Small intestine (tissue), 7 donors: Measurements from ENCODE around the gene CFAP97D2. TPM values are rescaled to one million over a fixed set of nuclear protein-coding genes. Genes with fewer than 3 reads are reported as not detected.
"Not testable (repeated sequence)": the region's sequence is repeated elsewhere in the genome, so short reads cannot be mapped to it uniquely, and the experiment has no call there.

Experiments used
- DNase-seq, 2 donors: peaks; one replicate each; pipeline versions ENCODE4 v3.0.0 to v3.0.0-alpha.2; 2013
- FAIRE-seq: peaks from 2 replicates; lab custom pipeline; 2012; peaks lifted over from hg19 to GRCh38; lab: Jason Lieb, UNC
- H3K27ac ChIP-seq, 3 donors: one replicate each; pipeline ENCODE4 v1.5.1; 2013; ENCODE audit warnings: low read length in 2 of 3, mild to moderate bottlenecking in 2 of 3, control low read depth in 1 of 3, inconsistent platforms in 1 of 3, low read depth in 1 of 3, moderate library complexity in 1 of 3
- H3K27me3 ChIP-seq, 3 donors: one replicate each; pipeline ENCODE4 v1.6.1; 2013; ENCODE audit warnings: low read length in 3 of 3, inconsistent platforms in 1 of 3; ENCODE audit not compliant: control insufficient read depth in 3 of 3, insufficient read depth in 3 of 3
- H3K36me3 ChIP-seq, 3 donors: one replicate each; pipeline ENCODE4 v1.6.1; 2013; ENCODE audit warnings: low read length in 3 of 3, inconsistent platforms in 1 of 3, low read depth in 1 of 3, mild to moderate bottlenecking in 1 of 3, moderate library complexity in 1 of 3; ENCODE audit not compliant: control insufficient read depth in 3 of 3, insufficient read depth in 2 of 3
- H3K4me1 ChIP-seq, 3 donors: one replicate each; pipeline ENCODE4 v1.6.1; 2013; ENCODE audit warnings: low read length in 2 of 3, inconsistent platforms in 1 of 3, low read depth in 1 of 3, mild to moderate bottlenecking in 1 of 3, moderate library complexity in 1 of 3; ENCODE audit not compliant: control insufficient read depth in 3 of 3, insufficient read depth in 2 of 3
- H3K4me3 ChIP-seq, 3 donors: one replicate each; pipeline ENCODE4 v1.5.1; 2013; ENCODE audit warnings: low read length in 3 of 3, control low read depth in 1 of 3, inconsistent platforms in 1 of 3, low read depth in 1 of 3, mild to moderate bottlenecking in 1 of 3, moderate library complexity in 1 of 3
- H3K9me3 ChIP-seq, 2 donors: one replicate each; pipeline ENCODE4 v1.6.1; 2013; ENCODE audit warnings: low read depth in 1 of 2, low read length in 1 of 2; ENCODE audit not compliant: control insufficient read depth in 2 of 2, insufficient read depth in 1 of 2
- WGBS, 3 donors: extraction: QIAGEN DNeasy Blood & Tissue Kit; methylation state at CpG; one replicate each; pipeline ENCODE4 v1.1.7; 2013; 5-methylcytosine and 5-hydroxymethylcytosine counted together
- polyA plus RNA-seq, 4 donors: library from polyadenylated mRNA; stranded (reverse) in 3 of 4; unstranded in 1 of 4; fragments of 200-250 nt in 3 of 4; fragments of 120-200 nt in 1 of 4; gene quantifications; one replicate each; pipeline versions ENCODE4 v1.2.1 to v1.2.3, GENCODE V29; 2013
- donor health status: healthy with polysubstance abuse.
- donor health status: control.
- donor health status: control.
- donor health status: Bipolar disorder and iron deficiency.
- donor health status: healthy.

Gene CFAP97D2
- polyA plus RNA-seq, 4 donors, result not detected

- peaks cover 0 to 7% of the 10 kb centered on the region in 2 donors for H3K9me3 ChIP-seq
- peaks cover 0 to 5% (median 2%) of the 10 kb centered on the region in 3 donors for H3K27me3 ChIP-seq
- FAIRE-seq (no peak), DNase-seq (no peak)
- H3K27ac ChIP-seq, result no peak overlapping the region
- no peaks in the 10 kb centered on the region for H3K4me1 ChIP-seq
- no peak overlapping the region for H3K4me3 ChIP-seq
- WGBS, 3 donors, result 71 to 83% (median 73%) methylated on average over 5 of the region's 5 CpGs
- no peaks in the 10 kb centered on the region for H3K36me3 ChIP-seq
Observed at GRCh38 chr13:114194853-114195252, 15.8 kb downstream of the CFAP97D2 start.

GRCh38 chr13:114196629-114197028 lies 17.6 kb downstream of the CFAP97D2 start:
- 40 to 65% (median 60%) methylated on average over 5 of the region's 5 CpGs for WGBS, 3 donors
- FAIRE-seq, result no peak
- no peaks in the 10 kb centered on the region for H3K36me3 ChIP-seq
- H3K27ac ChIP-seq, result no peak overlapping the region
- no peaks in the 10 kb centered on the region for H3K4me1 ChIP-seq
- H3K27me3 ChIP-seq, result peaks cover 3 to 14% (median 4%) of the 10 kb centered on the region in 3 donors
- no peak overlapping the region for H3K4me3 ChIP-seq
- H3K9me3 ChIP-seq, result peaks cover 0 to 13% of the 10 kb centered on the region in 2 donors
- DNase-seq, result no peak

- peaks cover 3 to 14% (median 5%) of the 10 kb centered on the region in 3 donors for H3K27me3 ChIP-seq
- 54 to 97% (median 96%) methylated on average over 33 to 47 of the region's 47 CpGs for WGBS, 3 donors
- no peaks in the 10 kb centered on the region for H3K4me1 ChIP-seq
- no peak for FAIRE-seq
- H3K4me3 ChIP-seq, result no peak overlapping the region
- DNase-seq, result no peak
- H3K9me3 ChIP-seq, result peaks cover 0 to 11% of the 10 kb centered on the region in 2 donors
- no peaks in the 10 kb centered on the region for H3K36me3 ChIP-seq
- H3K27ac ChIP-seq, result no peak overlapping the region
Observed at GRCh38 chr13:114198556-114198955, 19.5 kb downstream of the CFAP97D2 start.

DNA sequence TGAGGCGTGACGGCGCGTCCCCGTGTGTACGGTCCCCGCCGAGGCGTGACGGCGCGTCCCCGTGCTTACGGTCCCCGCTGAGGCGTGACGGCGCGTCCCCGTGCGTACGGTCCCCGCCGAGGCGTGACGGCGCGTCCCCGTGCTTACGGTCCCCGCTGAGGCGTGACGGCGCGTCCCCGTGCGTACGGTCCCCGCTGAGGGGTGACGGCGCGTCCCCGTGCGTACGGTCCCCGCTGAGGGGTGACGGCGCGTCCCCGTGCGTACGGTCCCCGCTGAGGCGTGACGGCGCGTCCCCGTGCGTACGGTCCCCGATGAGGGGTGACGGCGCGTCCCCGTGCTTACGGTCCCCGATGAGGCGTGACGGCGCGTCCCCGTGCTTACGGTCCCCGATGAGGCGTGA lies 20.5 kb downstream of the CFAP97D2 start:
- Histone ChIP-seq H3K27me3 (peaks cover 3 to 14% (median 5%) of the 10 kb centered on the region in 3 donors), H3K9me3 (peaks cover 0 to 11% of the 10 kb centered on the region in 2 donors)
- H3K27ac ChIP-seq, FAIRE-seq, DNase-seq, H3K4me3 ChIP-seq, H3K4me1 ChIP-seq, H3K36me3 ChIP-seq: not testable (repeated sequence)
- 55 to 68% (median 63%) methylated on average over 54 to 60 of the region's 75 CpGs for WGBS, 3 donors

- H3K36me3 ChIP-seq, result no peaks in the 10 kb centered on the region
- peaks cover 3 to 14% (median 5%) of the 10 kb centered on the region in 3 donors for H3K27me3 ChIP-seq
- H3K27ac ChIP-seq, result no peak overlapping the region
- no peak for FAIRE-seq
- WGBS, 3 donors, result 58 to 68% (median 64%) methylated on average over 37 to 41 of the region's 42 CpGs
- DNase-seq, result no peak
- H3K4me3 ChIP-seq, result no peak overlapping the region
- no peaks in the 10 kb centered on the region for H3K4me1 ChIP-seq
- H3K9me3 ChIP-seq, result peaks cover 0 to 11% of the 10 kb centered on the region in 2 donors
Observed at GRCh38 chr13:114199954-114200353, 20.9 kb downstream of the CFAP97D2 start.

DNA sequence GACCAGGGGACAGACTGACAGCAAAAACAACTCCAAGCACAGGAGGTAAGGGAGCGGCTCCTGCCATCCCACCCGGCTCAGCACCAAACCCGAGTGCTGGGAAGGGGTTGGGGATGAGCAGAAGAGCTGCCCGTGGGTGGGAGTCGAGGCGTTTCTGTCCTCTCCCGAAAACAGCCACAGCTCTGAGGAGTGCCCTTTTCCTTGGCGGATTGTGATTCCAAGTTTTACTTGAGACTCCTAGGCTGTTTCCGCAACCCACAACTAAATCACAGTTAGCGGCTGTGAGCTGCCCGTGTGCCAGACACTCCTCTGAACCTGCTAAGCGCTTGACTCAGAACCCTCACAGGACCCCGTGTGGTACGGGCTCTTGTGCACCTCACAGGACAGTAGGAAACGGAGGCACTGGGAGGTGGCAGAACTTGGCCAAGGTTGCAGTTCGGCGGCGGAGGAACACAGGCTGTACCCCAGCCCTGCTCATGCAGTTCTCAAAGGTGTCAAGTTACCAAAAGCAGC lies 21.4 kb downstream of the CFAP97D2 start:
- peaks cover 3 to 14% (median 5%) of the 10 kb centered on the region in 3 donors for H3K27me3 ChIP-seq
- peak in 1 of 2 donors; percentile 4 for DNase-seq
- no peak overlapping the region for H3K27ac ChIP-seq
- no peak overlapping the region for H3K4me3 ChIP-seq
- 43 to 56% (median 53%) methylated on average over 18 of the region's 18 CpGs for WGBS, 3 donors
- no peaks in the 10 kb centered on the region for H3K4me1 ChIP-seq
- no peaks in the 10 kb centered on the region for H3K36me3 ChIP-seq
- H3K9me3 ChIP-seq, result peaks cover 0 to 11% of the 10 kb centered on the region in 2 donors
- FAIRE-seq, result no peak

DNA sequence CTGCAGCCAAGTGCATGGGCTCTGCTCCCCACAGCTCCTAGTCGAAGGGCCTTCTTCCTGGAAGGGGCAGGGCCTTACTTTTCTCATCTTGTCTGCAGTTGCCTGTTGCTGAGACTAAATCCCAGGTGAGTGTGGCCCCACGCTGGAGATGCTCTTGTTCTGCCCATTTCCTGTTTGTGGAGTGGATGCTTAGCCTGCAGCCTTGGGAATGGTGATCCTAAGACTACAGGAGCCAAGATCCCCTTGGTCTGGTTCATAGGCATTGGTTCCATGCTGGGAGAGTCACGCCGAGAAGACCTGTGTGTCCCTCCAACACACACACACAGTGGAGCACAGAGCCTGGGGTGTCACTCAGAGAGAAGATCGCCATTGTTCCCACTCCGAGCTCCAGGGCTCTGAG lies 23.5 kb downstream of the CFAP97D2 start:
- H3K27me3 ChIP-seq, result peaks cover 3 to 9% (median 3%) of the 10 kb centered on the region in 3 donors
- H3K36me3 ChIP-seq, result no peaks in the 10 kb centered on the region
- peaks cover 0 to 22% of the 10 kb centered on the region in 2 donors for H3K9me3 ChIP-seq
- H3K4me1 ChIP-seq, result no peaks in the 10 kb centered on the region
- 82 to 84% (median 83%) methylated on average over 6 of the region's 6 CpGs for WGBS, 3 donors
- no peak overlapping the region for H3K4me3 ChIP-seq
- FAIRE-seq, result no peak
- DNase-seq, result no peak
- H3K27ac ChIP-seq, result no peak overlapping the region

GRCh38 chr13:114203536-114203935 lies 24.5 kb downstream of the CFAP97D2 start:
- no peaks in the 10 kb centered on the region for H3K36me3 ChIP-seq
- no peaks in the 10 kb centered on the region for H3K4me1 ChIP-seq
- H3K27ac ChIP-seq, result no peak overlapping the region
- peaks cover 0 to 20% of the 10 kb centered on the region in 2 donors for H3K9me3 ChIP-seq
- DNase-seq (no peak), FAIRE-seq (no peak)
- H3K4me3 ChIP-seq, result no peak overlapping the region
- peaks cover 3 to 9% (median 3%) of the 10 kb centered on the region in 3 donors for H3K27me3 ChIP-seq
- 52 to 80% (median 65%) methylated on average over 4 of the region's 4 CpGs for WGBS, 3 donors

DNA sequence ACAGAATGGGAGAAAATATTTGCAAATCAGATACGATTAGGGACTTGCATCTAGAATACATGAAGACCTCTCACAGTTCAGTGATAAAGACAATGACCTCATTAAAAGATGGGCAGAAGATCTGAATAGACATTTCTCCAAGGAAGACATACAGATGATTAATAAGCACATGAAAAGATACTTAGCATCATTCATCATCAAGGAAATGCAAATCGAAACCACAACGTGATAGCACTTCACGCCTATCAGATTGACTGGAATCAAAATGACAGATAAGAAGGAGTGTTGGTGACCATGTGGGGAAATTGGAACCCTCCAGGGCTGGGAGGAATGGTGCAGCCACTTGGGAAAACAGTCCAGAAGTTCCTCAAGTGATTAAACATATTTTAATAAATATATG lies 25.8 kb downstream of the CFAP97D2 start:
- H3K27ac ChIP-seq, result no peak overlapping the region
- DNase-seq (no peak), FAIRE-seq (no peak)
- H3K27me3 ChIP-seq, result peaks cover 3 to 9% (median 3%) of the 10 kb centered on the region in 3 donors
- H3K9me3 ChIP-seq, result peaks cover 0 to 20% of the 10 kb centered on the region in 2 donors
- H3K4me3 ChIP-seq, result no peak overlapping the region
- no peaks in the 10 kb centered on the region for H3K4me1 ChIP-seq
- no peaks in the 10 kb centered on the region for H3K36me3 ChIP-seq
- 51 to 70% (median 55%) methylated on average over 4 of the region's 4 CpGs for WGBS, 3 donors
